H9 (cell line): Measurements from ENCODE around the gene NFATC1. TPM values are rescaled to one million over a fixed set of nuclear protein-coding genes. Genes with fewer than 3 reads are reported as not detected.

ENCODE experiments used
- DNase-seq: peaks from one replicate; pipeline ENCODE4 v3.0.0-alpha.2; 2017
- H2AFZ ChIP-seq: one replicate; pipeline ENCODE4 v1.6.1; 2013; ENCODE audit warnings: mild to moderate bottlenecking, low read length, control low read depth, moderate library complexity
- H2AK5ac ChIP-seq: 2 replicates; pipeline ENCODE4 v1.6.1; 2013; ENCODE audit warnings: low read length, control low read depth, mixed read lengths; ENCODE audit not compliant: insufficient read length
- H2BK120ac ChIP-seq: one replicate; pipeline ENCODE4 v1.6.1; 2013; ENCODE audit warnings: low read depth, mild to moderate bottlenecking, low read length, control low read depth, inconsistent platforms; ENCODE audit not compliant: poor library complexity, severe bottlenecking
- H2BK12ac ChIP-seq: 2 replicates; pipeline ENCODE4 v1.6.1; 2013; ENCODE audit warnings: low read length, control low read depth, mixed read lengths, low read depth; ENCODE audit not compliant: insufficient read length
- H2BK15ac ChIP-seq: 2 replicates; pipeline ENCODE4 v1.6.1; 2013; ENCODE audit warnings: low read depth, low read length, control low read depth
- H2BK20ac ChIP-seq: one replicate; pipeline ENCODE4 v1.6.1; 2013; ENCODE audit warnings: low read depth, mild to moderate bottlenecking, low read length, control low read depth, inconsistent platforms; ENCODE audit not compliant: poor library complexity, severe bottlenecking
- H2BK5ac ChIP-seq: 2 replicates; pipeline ENCODE4 v1.6.1; 2013; ENCODE audit warnings: low read length, control low read depth, mixed read lengths; ENCODE audit not compliant: insufficient read length
- H3K14ac ChIP-seq: 2 replicates; pipeline ENCODE4 v1.6.1; 2013; ENCODE audit warnings: low read length, control low read depth; ENCODE audit not compliant: insufficient read depth
- H3K18ac ChIP-seq: 2 replicates; pipeline ENCODE4 v1.6.1; 2013; ENCODE audit warnings: low read depth, mild to moderate bottlenecking, mixed read lengths, low read length, control low read depth; ENCODE audit not compliant: insufficient read length
- H3K23ac ChIP-seq: 2 replicates; pipeline ENCODE4 v1.6.1; 2013; ENCODE audit warnings: low read length, control low read depth, mixed read lengths, low read depth; ENCODE audit not compliant: insufficient read length
- H3K23me2 ChIP-seq: 2 replicates; pipeline ENCODE4 v1.6.1; 2013; ENCODE audit warnings: low read depth, mild to moderate bottlenecking, mixed read lengths, low read length, control low read depth; ENCODE audit not compliant: insufficient read length, poor library complexity, severe bottlenecking
- H3K27ac ChIP-seq: 2 replicates; pipeline ENCODE4 v1.5.1; 2013; ENCODE audit warnings: low read length, control low read depth, mixed read lengths, low read depth; ENCODE audit not compliant: insufficient read length
- H3K27me3 ChIP-seq: 2 replicates; pipeline ENCODE4 v1.6.1; 2013; ENCODE audit warnings: low read length, control low read depth, inconsistent platforms; ENCODE audit not compliant: insufficient read depth
- H3K4ac ChIP-seq: 2 replicates; pipeline ENCODE4 v1.6.1; 2013; ENCODE audit warnings: low read depth, mild to moderate bottlenecking, control low read depth, inconsistent platforms, low read length, moderate library complexity
- H3K4me1 ChIP-seq: 2 replicates; pipeline ENCODE4 v1.6.1; 2013; ENCODE audit warnings: low read length, control low read depth, inconsistent platforms; ENCODE audit not compliant: insufficient read depth
- H3K4me2 ChIP-seq: 2 replicates; pipeline ENCODE4 v1.6.1; 2013; ENCODE audit warnings: low read length, control low read depth, mixed read lengths; ENCODE audit not compliant: insufficient read length, insufficient read depth
- H3K56ac ChIP-seq: 2 replicates; pipeline ENCODE4 v1.6.1; 2013; ENCODE audit warnings: low read depth, mild to moderate bottlenecking, mixed read lengths, low read length, control low read depth; ENCODE audit not compliant: insufficient read length
- H3K79me1 ChIP-seq: 2 replicates; pipeline ENCODE4 v1.6.1; 2013; ENCODE audit warnings: low read depth, mild to moderate bottlenecking, moderate library complexity, low read length, control low read depth, inconsistent platforms; ENCODE audit not compliant: insufficient read depth, poor library complexity, severe bottlenecking
- H3K79me2 ChIP-seq: 2 replicates; pipeline ENCODE4 v1.6.1; 2013; ENCODE audit warnings: low read length, control low read depth, inconsistent platforms; ENCODE audit not compliant: insufficient read depth
- H3K9ac ChIP-seq: 2 replicates; pipeline ENCODE4 v1.6.1; 2013; ENCODE audit warnings: low read length, control low read depth, mixed read lengths; ENCODE audit not compliant: insufficient read length; ENCODE audit errors: extremely low read depth
- H3K9me3 ChIP-seq: one replicate; pipeline ENCODE4 v1.6.1; 2013; ENCODE audit warnings: low read depth, low read length, inconsistent platforms; ENCODE audit not compliant: control insufficient read depth
- H3T11ph ChIP-seq: one replicate; pipeline ENCODE4 v1.6.1; 2013; ENCODE audit warnings: mild to moderate bottlenecking, low read length, control low read depth, inconsistent platforms
- H4K20me1 ChIP-seq: one replicate; pipeline ENCODE4 v1.6.1; 2013; ENCODE audit not compliant: control insufficient read depth, insufficient read length, insufficient read depth
- H4K5ac ChIP-seq: 2 replicates; pipeline ENCODE4 v1.6.1; 2013; ENCODE audit warnings: low read depth, mild to moderate bottlenecking, mixed read lengths, low read length, control low read depth; ENCODE audit not compliant: insufficient read length
- H4K8ac ChIP-seq: replicated peaks from 2 replicates; pipeline ENCODE4 v1.6.1; 2013; ENCODE audit warnings: low read length, control low read depth, mixed read lengths, low read depth; ENCODE audit not compliant: insufficient read length
- H4K91ac ChIP-seq: 2 replicates; pipeline ENCODE4 v1.6.1; 2013; ENCODE audit warnings: low read depth, mild to moderate bottlenecking, moderate library complexity, mixed read lengths, low read length, control low read depth; ENCODE audit not compliant: insufficient read length
- H3K27ac Mint-ChIP-seq, 3 experiments: 2 replicates in 2 of 3; 3 replicates in 1 of 3; pipeline ENCODE4 v1.8.0; 2020 to 2021; ENCODE audit warnings: mixed read lengths in 3 of 3, mild to moderate bottlenecking in 1 of 3, moderate library complexity in 1 of 3
- H3K27me3 Mint-ChIP-seq: 2 replicates; pipeline ENCODE4 v1.8.0; 2021; ENCODE audit warnings: low read depth, mild to moderate bottlenecking, moderate library complexity, mixed read lengths
- H3K36me3 Mint-ChIP-seq, 3 experiments: 2 replicates in 2 of 3; 3 replicates in 1 of 3; pipeline ENCODE4 v1.8.0; 2020 to 2021; ENCODE audit warnings: low read depth in 3 of 3, mixed read lengths in 3 of 3; ENCODE audit not compliant: insufficient read depth in 1 of 3
- H3K4me1 Mint-ChIP-seq, 2 experiments: 2 replicates each; pipeline ENCODE4 v1.8.0; 2020; ENCODE audit warnings: mixed read lengths in 2 of 2
- H3K4me3 Mint-ChIP-seq, 2 experiments: 2 replicates in 1 of 2; 3 replicates in 1 of 2; pipeline ENCODE4 v1.8.0; 2020 to 2021; ENCODE audit warnings: mild to moderate bottlenecking in 2 of 2, mixed read lengths in 2 of 2, moderate library complexity in 1 of 2
- H3K9me3 Mint-ChIP-seq, 2 experiments: 2 replicates in 1 of 2; 3 replicates in 1 of 2; pipeline ENCODE4 v1.8.0; 2020; ENCODE audit warnings: mild to moderate bottlenecking in 2 of 2, mixed read lengths in 2 of 2, moderate library complexity in 1 of 2
- WGBS: extraction: QIAGEN DNeasy Blood & Tissue Kit; methylation state at CpG from one replicate; pipeline ENCODE4 v1.1.7; 2013; ENCODE audit warnings: missing lambda C conversion rate, low lambda C conversion rate, mixed read lengths; ENCODE audit not compliant: insufficient read length; ENCODE audit errors: extremely low coverage; 5-methylcytosine and 5-hydroxymethylcytosine counted together
- total RNA-seq: library from RNA; stranded (reverse); gene quantifications from 2 replicates; pipeline ENCODE4 v1.2.1, GENCODE V29; 2021
- TF ChIP-seq, protein P1 (sequence below): fragments of 200-600 bp; sonication (generic); conservative IDR thresholded peaks from 3 replicates; pipeline ENCODE4 v1.8.0; 2021; ENCODE audit warnings: antibody characterized with exemption, mild to moderate bottlenecking

The NFATC1 gene
- total RNA-seq, 1 experiment from 2014 or later: 5.5 TPM

- Histone ChIP-seq H4K5ac (no peak overlapping the region), H3K18ac (no peak overlapping the region), H3K56ac (no peak overlapping the region), H2BK5ac (no peak overlapping the region), H3K14ac (no peak overlapping the region; the same call in 1 of the 2 replicates), H2AK5ac (no peak overlapping the region), H2BK15ac (no peak overlapping the region), H3K79me1 (no peaks in the 10 kb centered on the region), H2BK12ac (no peak overlapping the region), H3K23me2 (no peaks in the 10 kb centered on the region), H3K9ac (no peak overlapping the region), H3K27ac (no peak overlapping the region), H3K27me3 (no peaks in the 10 kb centered on the region; the same call in 1 of the 2 replicates), H2BK120ac (no peak overlapping the region), H2BK20ac (no peak overlapping the region), H4K8ac (no peak overlapping the region), H4K91ac (no peak overlapping the region), H3K4ac (no peak overlapping the region), H3K9me3 (no peaks in the 10 kb centered on the region), H3K4me2 (no peak overlapping the region), H3K79me2 (no peaks in the 10 kb centered on the region), H2AFZ (no peak overlapping the region), H4K20me1 (no peaks in the 10 kb centered on the region), H3K23ac (no peak overlapping the region), H3K4me1 (no peaks in the 10 kb centered on the region), H3T11ph (no peak overlapping the region)
- peaks cover 8% of the 10 kb centered on the region for H3K27me3 Mint-ChIP-seq
- H3K36me3 Mint-ChIP-seq: peaks cover 0 to 2% (median 0%) of the 10 kb centered on the region in 3 experiments; a peak in 1 of 7 replicates
- no peak overlapping the region for H3K4me3 Mint-ChIP-seq
- peaks cover 4 to 16% of the 10 kb centered on the region in 2 experiments; a peak in 3 of 4 replicates for H3K4me1 Mint-ChIP-seq
- TF ChIP-seq, protein P1, sequence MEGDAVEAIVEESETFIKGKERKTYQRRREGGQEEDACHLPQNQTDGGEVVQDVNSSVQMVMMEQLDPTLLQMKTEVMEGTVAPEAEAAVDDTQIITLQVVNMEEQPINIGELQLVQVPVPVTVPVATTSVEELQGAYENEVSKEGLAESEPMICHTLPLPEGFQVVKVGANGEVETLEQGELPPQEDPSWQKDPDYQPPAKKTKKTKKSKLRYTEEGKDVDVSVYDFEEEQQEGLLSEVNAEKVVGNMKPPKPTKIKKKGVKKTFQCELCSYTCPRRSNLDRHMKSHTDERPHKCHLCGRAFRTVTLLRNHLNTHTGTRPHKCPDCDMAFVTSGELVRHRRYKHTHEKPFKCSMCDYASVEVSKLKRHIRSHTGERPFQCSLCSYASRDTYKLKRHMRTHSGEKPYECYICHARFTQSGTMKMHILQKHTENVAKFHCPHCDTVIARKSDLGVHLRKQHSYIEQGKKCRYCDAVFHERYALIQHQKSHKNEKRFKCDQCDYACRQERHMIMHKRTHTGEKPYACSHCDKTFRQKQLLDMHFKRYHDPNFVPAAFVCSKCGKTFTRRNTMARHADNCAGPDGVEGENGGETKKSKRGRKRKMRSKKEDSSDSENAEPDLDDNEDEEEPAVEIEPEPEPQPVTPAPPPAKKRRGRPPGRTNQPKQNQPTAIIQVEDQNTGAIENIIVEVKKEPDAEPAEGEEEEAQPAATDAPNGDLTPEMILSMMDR: no peak
- WGBS: no CpG with 5 or more reads among the region's 20 CpGs
- no peaks in the 10 kb centered on the region; a peak in 2 of 5 replicates for H3K9me3 Mint-ChIP-seq
- DNase-seq: no peak
- no peak overlapping the region; a peak in 1 of 7 replicates for H3K27ac Mint-ChIP-seq
Measured at GRCh38 chr18:79506191-79507075, 110.7 kb downstream of the NFATC1 start.
